NCI-H2107 (cell line): ENCODE data around the gene GRN.
"Not testable (repeated sequence)": the region's sequence is repeated elsewhere in the genome, so short reads cannot be mapped to it uniquely, and the experiment has no call there.

Experiments
- DNase-seq: peaks from one replicate; lab custom pipeline; 2025; lab: John Stamatoyannopoulos, UW

GRN gene

GRCh38 chr17:44383363-44383762 is 38.3 kb downstream of the GRN start:
- DNase-seq = no peak

DNA sequence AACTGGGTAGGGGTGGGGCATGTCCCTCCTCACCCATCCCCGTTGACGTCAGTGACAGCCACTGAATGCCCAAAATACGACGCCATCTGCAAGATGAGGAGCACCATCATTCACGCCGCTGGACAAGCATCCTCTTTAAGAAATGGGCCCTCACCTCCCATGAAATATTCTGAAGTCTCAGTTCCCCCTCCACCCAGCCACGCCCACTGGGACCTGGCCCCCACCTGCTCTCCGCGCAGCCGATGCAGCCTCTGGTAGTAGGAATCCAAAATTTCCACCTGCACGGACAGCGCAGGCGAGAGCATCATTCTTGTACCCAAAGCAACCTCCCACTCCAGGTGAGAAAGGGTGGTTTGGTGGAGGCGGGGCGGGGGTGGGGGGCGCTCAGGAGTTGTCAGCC is 38.8 kb downstream of the GRN start:
- DNase-seq = no peak

- no peak for DNase-seq
Observed at GRCh38 chr17:44384281-44384822, 39.2 kb downstream of the GRN start.

- no peak for DNase-seq
Observed at GRCh38 chr17:44384823-44385286, 39.8 kb downstream of the GRN start.

DNA sequence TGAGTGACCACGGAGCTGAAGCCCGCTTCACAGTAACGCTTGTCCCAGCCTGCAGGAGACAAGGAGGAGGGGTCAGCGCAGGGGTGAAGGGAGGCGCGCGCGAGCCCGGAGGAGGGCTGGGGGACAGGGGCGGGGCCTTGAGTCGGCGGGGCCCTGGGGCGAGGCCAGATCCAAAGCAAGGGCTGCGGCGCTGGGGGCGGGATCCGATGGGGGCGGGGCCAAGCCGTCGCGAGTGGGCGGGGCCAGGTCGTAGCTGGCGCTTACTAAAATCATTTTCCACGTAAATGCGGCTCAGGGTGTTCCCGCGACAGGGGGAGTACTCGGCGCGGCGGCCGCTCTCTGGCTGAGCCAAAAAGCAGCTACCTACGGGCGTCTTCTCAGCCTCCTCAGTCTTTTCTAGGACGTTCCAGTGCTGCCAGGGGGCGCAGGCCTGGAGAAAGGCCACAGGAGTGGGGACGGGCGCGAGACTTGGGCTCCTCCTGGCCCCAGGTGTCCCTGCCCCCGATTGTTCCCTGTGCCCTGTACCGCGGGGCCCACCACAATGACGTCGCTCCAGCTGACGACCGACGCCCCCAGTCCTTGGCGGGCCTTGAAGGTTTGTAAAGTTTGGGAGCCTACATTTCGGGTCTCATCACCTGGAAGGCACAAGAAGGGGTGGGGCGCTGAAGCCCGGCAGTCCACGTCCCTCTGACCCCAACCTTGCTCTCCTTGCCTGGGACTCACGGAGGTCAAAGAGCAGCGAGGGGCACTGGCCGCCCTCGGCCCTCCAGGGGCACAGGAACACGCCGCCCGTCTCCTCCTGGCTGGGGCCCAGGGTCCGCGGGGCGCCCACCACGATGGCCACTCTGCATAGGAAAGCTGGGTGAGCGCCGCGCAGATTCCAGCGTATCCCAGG is 40.4 kb downstream of the GRN start:
- DNase-seq = no peak

GRCh38 chr17:44386182-44386525 is 41.1 kb downstream of the GRN start:
- DNase-seq = no peak

GRCh38 chr17:44387804-44388203 is 42.7 kb downstream of the GRN start:
- DNase-seq = no peak

- DNase-seq = no peak
Observed at GRCh38 chr17:44389281-44389680, 44.2 kb downstream of the GRN start, which contains the start of gene ITGA2B. TSS of gene ITGA2B (minus strand) at chr17:44389649. CDS start at chr17:44389473, 176 bp downstream.

DNA sequence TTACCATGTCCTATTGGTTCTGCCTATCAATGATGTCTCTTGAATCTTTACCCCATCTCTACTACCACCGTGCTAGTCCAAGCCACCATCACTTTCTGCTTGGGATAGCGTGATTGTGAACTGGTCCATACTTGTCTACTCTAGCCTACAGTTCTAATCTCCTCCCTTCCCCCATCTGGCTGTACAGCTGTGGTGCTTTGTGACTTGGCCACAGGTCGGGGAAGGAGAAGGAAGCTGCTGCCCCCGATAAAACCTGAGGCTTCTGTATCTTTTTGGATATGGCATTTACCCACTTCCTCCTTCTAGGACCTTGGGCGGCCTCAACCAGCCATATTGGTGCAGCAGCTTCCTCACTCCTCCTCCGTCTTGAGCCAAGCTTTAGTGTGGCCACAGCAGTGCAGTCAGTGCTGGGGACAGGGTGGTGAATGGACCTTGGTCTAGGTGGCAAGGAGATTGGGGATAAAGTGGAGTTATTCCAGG is 44.7 kb downstream of the GRN start:
- DNase-seq = no peak

DNA sequence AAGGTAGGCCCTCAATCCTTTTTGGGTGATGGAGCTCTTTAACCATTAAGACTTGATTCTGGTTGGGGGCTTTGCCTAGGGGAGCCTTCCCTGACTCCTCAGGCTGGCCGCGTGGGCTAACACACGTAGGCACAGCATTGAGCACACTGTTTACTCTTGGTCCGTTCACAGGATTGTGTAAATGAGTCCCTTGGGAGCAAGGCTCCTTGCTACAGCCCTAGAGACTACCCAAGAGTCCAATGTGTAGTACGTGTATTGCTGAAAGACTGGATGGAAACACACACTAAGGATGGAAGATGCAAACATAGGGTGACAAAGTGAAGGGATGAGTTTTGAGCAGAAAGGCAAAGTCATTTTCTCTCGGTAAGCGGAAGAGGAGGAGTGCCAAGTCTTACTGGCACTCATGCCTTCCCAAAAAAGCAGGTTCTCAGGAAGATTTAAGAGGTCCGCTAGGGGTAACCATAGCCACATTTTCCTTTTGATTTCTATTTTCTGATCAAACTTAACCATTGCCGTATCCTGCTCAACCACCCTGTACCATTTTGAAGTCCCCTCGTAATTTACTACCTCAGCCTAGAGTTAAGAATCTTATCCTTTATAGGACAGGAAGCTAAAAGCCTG is 45.3 kb downstream of the GRN start:
- no peak for DNase-seq

- DNase-seq = not testable (repeated sequence)
Observed at GRCh38 chr17:44394112-44394511, 49.0 kb downstream of the GRN start.

DNA sequence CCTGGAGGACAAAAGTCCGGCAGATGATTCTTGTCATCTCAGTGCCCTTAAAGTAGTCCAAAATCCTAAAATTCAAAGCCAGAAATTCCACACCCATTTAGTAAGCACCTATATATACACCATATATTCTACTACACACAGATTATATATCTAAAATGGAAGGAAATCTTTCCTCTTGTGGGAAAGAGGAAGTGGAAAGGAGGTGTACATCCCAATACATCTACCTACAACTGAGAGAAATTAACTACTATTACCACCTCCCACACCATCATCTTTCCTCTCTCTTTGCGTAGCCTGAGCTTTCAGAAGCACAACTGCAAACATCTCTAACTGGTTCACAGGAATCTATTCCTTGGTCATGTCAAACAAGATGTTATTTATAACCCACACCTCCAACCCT is 49.7 kb downstream of the GRN start:
- no peak for DNase-seq

- DNase-seq = no peak
Observed at GRCh38 chr17:44396946-44397345, 51.8 kb downstream of the GRN start.

DNA sequence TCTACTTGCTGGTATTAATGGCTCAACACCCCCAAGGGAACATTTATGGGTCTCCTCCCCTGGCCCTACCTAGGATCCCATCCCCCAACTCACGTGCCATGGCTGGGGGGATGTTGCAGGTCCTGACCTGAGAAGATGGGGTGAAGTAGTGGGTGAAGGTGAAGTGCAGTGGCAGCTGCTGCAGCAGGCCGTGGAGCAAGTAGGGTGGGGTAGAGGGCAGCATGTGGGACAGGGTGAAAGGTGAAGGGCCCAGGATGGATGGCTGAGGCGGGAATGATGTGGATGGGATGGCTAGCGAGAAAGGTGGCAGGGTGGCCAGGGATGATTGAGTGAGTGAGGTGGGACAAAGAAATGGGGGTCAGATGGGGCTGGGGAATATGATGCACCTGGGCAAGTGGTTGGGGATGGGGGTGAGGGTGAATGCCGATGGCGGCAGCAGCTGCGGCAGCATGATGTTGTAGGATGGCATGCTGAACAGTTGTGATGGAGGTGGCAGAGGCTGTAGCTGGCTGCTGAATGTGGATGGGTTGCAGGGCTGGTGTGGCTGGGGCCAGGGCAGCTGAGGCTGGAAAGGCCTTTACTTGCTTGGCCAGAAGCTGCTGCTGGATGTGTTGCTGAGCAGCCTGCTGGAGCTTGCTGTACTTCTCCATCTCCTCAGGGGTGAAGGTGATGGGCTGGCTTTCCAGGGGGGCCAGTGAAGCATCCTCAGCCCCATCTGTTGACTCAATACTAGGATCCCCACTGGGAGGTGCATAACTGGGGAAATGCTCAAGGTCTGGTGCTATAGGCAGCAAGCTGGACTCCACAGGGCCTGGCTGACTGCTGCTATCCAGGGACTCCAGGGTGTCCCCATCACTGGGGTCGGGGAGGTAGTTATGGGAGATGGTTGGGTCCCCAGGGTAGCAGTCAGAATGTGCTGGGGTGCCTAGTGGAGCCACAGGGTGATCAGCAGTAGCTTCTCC is 52.7 kb downstream of the GRN start:
- no peak for DNase-seq

GRCh38 chr17:44398692-44399691 is 53.9 kb downstream of the GRN start:
- no peak for DNase-seq

- DNase-seq = no peak
Observed at GRCh38 chr17:44400226-44400847, 55.2 kb downstream of the GRN start.
